Keratinocyte (primary cell): ENCODE data around the gene INTS1. TPM values are rescaled to one million over a fixed set of nuclear protein-coding genes. Genes with fewer than 3 reads are reported as not detected.

ENCODE experiments used
- DNase-seq: peaks from one replicate; pipeline ENCODE4 v3.0.0-alpha.2; 2011; ENCODE audit warnings: low read depth, missing footprints, low spot score
- FAIRE-seq: peaks from 2 replicates; lab custom pipeline; 2011; peaks lifted over from hg19 to GRCh38; lab: Jason Lieb, UNC
- H2AFZ ChIP-seq: 2 replicates; pipeline ENCODE4 v1.6.0; 2012; ENCODE audit warnings: low read length, control low read depth, inconsistent platforms; ENCODE audit not compliant: control insufficient read depth
- H3K27ac ChIP-seq: 2 replicates; pipeline ENCODE4 v1.5.1; 2011; ENCODE audit warnings: low read length; ENCODE audit not compliant: control insufficient read depth, insufficient read depth
- H3K27me3 ChIP-seq: 3 replicates; pipeline ENCODE4 v1.6.0; 2011; ENCODE audit warnings: low read length; ENCODE audit not compliant: control insufficient read depth, insufficient read depth; ENCODE audit errors: extremely low read depth
- H3K36me3 ChIP-seq, 2 experiments: 2 replicates in 1 of 2; 3 replicates in 1 of 2; pipeline ENCODE4 v1.5.1; 2011; ENCODE audit warnings: low read length in 2 of 2, mild to moderate bottlenecking in 1 of 2; ENCODE audit not compliant: control insufficient read depth in 2 of 2, insufficient read depth in 2 of 2; ENCODE audit errors: extremely low read depth in 1 of 2
- H3K4me1 ChIP-seq: 3 replicates; pipeline ENCODE4 v1.5.1; 2011; ENCODE audit warnings: low read length; ENCODE audit not compliant: control insufficient read depth, insufficient read depth; ENCODE audit errors: extremely low read depth
- H3K4me2 ChIP-seq: 3 replicates; pipeline ENCODE4 v1.6.0; 2011; ENCODE audit warnings: low read depth, low read length; ENCODE audit not compliant: control insufficient read depth, insufficient read depth; ENCODE audit errors: extremely low read depth
- H3K4me3 ChIP-seq, 3 experiments: fragments of 200-600 bp in 1 of 3; sonication (generic) in 1 of 3; 2 replicates in 2 of 3; 3 replicates in 1 of 3; pipeline ENCODE4 v1.5.1; 2011 to 2016; ENCODE audit warnings: low read length in 3 of 3, mild to moderate bottlenecking in 3 of 3, control low read depth in 2 of 3, inconsistent platforms in 1 of 3, low read depth in 1 of 3, mixed read lengths in 1 of 3, mixed run types in 1 of 3, moderate library complexity in 1 of 3; ENCODE audit not compliant: control insufficient read depth in 2 of 3, insufficient read depth in 2 of 3; ENCODE audit errors: extremely low read depth in 1 of 3
- H3K79me2 ChIP-seq: 2 replicates; pipeline ENCODE4 v1.6.0; 2012; ENCODE audit warnings: low read length; ENCODE audit not compliant: control insufficient read depth, insufficient read depth
- H3K9ac ChIP-seq: 3 replicates; pipeline ENCODE4 v1.6.0; 2011; ENCODE audit warnings: low read length; ENCODE audit not compliant: control insufficient read depth, insufficient read depth; ENCODE audit errors: extremely low read depth
- H3K9me1 ChIP-seq: 3 replicates; pipeline ENCODE4 v1.6.0; 2011; ENCODE audit warnings: low read length; ENCODE audit not compliant: control insufficient read depth, insufficient read depth; ENCODE audit errors: extremely low read depth
- H3K9me3 ChIP-seq: 2 replicates; pipeline ENCODE4 v1.5.1; 2012; ENCODE audit warnings: low read depth, low read length; ENCODE audit not compliant: control insufficient read depth
- H4K20me1 ChIP-seq: 3 replicates; pipeline ENCODE4 v1.6.0; 2011; ENCODE audit warnings: low read length; ENCODE audit not compliant: control insufficient read depth, insufficient read depth; ENCODE audit errors: extremely low read depth
- EZH2 ChIP-seq: IDR thresholded peaks from one replicate; pipeline ENCODE4 v1.6.1; 2012; ENCODE audit warnings: inconsistent platforms, mild to moderate bottlenecking, low read length, moderate library complexity
- dilution Hi-C: fragments of 300-500 bp; cut with MboI; formaldehyde crosslinking; loops from one replicate; pipeline ENCODE4 v1.7.0; 2020; ENCODE audit warnings: low sequenced_read_pairs; ENCODE audit not compliant: extremely low pct_ligation_motif_present
- polyA plus RNA-seq, 5 experiments: library from polyadenylated mRNA; depleted of rRNA in 3 of 5; stranded (reverse) in 3 of 5; stranded (forward) in 1 of 5; unstranded in 1 of 5; fragments of >200 nt; gene quantifications; 1 replicate in 1 of 5; 2 replicates in 3 of 5; 3 replicates in 1 of 5; pipeline versions ENCODE4 v1.2.1 to v1.2.3, GENCODE V29; 2011 to 2012; ENCODE audit warnings: missing spikeins in 2 of 5, low read depth in 1 of 5, low replicate concordance in 1 of 5
- TF ChIP-seq, protein P1 (sequence below), 3 experiments: IDR thresholded peaks in 1 of 3; conservative IDR thresholded peaks in 1 of 3; optimal IDR thresholded peaks in 1 of 3; 2 replicates in 2 of 3; 3 replicates in 1 of 3; pipeline versions ENCODE3 to v1.5.1; 2011; ENCODE audit warnings: low read length in 3 of 3, mild to moderate bottlenecking in 3 of 3, moderate library complexity in 2 of 3, control low read depth in 1 of 3, inconsistent platforms in 1 of 3; ENCODE audit not compliant: insufficient read depth in 2 of 3; ENCODE audit errors: extremely low read depth in 1 of 3

The INTS1 gene
- polyA plus RNA-seq, 1 donor (not counting 4 experiments of a cell fraction or from before 2014, with no cell fraction given): 10.6 TPM

DNA sequence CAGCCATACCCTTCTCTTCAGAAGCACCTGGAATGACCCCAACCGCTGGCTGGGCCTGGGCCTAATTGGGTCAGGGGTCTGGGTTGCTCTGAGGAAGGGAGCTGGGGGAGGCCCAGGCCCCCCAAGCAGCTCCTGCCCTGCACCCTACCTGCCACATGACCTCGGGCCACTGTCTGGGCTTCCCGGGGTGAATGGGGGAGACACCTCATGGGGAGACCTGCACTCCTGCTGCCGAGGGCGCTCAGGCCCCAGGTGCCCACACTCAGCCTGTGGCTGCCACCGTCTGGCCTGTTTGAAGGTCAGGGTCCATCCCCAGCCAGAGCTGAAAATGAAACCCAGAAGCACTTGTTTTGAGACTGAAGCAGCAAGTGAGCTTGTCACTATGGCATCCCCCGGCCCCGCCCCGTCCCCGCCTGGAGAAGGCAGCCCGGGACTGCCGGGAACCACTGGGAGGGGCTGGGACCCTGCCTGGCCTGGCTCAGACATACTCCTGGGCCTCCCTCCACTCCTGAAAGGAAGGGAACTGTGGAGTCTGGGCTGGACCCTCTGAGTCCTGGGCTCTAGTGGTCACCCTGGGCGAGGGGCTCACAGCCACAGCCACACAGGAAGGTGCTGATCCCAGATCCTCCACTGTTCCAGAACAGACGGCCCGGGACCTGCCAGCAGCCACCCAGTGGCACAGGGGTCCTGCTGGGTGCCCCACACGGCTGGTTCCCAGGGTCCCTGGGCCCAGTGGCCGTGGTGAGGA lies 37.5 kb downstream of the INTS1 start:
- Histone ChIP-seq H2AFZ (no peak overlapping the region), H3K4me2 (no peak overlapping the region), H3K9me3 (no peaks in the 10 kb centered on the region), H3K9ac (peak overlapping the region; percentile 2), H3K36me3 (peaks cover 0 to 8% of the 10 kb centered on the region in 2 experiments), H3K4me1 (peaks cover 18% of the 10 kb centered on the region), H4K20me1 (no peaks in the 10 kb centered on the region), H3K4me3 (no peak overlapping the region), H3K27me3 (no peaks in the 10 kb centered on the region), H3K27ac (no peak overlapping the region), H3K79me2 (no peaks in the 10 kb centered on the region), H3K9me1 (no peaks in the 10 kb centered on the region)
- FAIRE-seq (no peak), DNase-seq (no peak)
- TF ChIP-seq, protein P1, sequence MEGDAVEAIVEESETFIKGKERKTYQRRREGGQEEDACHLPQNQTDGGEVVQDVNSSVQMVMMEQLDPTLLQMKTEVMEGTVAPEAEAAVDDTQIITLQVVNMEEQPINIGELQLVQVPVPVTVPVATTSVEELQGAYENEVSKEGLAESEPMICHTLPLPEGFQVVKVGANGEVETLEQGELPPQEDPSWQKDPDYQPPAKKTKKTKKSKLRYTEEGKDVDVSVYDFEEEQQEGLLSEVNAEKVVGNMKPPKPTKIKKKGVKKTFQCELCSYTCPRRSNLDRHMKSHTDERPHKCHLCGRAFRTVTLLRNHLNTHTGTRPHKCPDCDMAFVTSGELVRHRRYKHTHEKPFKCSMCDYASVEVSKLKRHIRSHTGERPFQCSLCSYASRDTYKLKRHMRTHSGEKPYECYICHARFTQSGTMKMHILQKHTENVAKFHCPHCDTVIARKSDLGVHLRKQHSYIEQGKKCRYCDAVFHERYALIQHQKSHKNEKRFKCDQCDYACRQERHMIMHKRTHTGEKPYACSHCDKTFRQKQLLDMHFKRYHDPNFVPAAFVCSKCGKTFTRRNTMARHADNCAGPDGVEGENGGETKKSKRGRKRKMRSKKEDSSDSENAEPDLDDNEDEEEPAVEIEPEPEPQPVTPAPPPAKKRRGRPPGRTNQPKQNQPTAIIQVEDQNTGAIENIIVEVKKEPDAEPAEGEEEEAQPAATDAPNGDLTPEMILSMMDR (optimal IDR thresholded peaks at IDR 0.05 in 1 of 3, IDR thresholded peaks at IDR 0.05 in 1 of 3, conservative IDR thresholded peaks at IDR 0.05 in 1 of 3; ENCODE audit: extremely low read depth in 1 of 3, insufficient read depth in 2 of 3, low read length in 3 of 3): no peak
- TF ChIP-seq EZH2: no peak
- dilution Hi-C loops: no loop called here

GRCh38 chr7:1464694-1465093 lies 39.5 kb downstream of the INTS1 start:
- TF ChIP-seq EZH2: no peak
- TF ChIP-seq, protein P1 (optimal IDR thresholded peaks at IDR 0.05 in 1 of 3, IDR thresholded peaks at IDR 0.05 in 1 of 3, conservative IDR thresholded peaks at IDR 0.05 in 1 of 3; ENCODE audit: extremely low read depth in 1 of 3, insufficient read depth in 2 of 3, low read length in 3 of 3): no peak
- H3K9me3 ChIP-seq: no peaks in the 10 kb centered on the region
- peaks cover 29% of the 10 kb centered on the region for H3K4me1 ChIP-seq
- H3K4me3 ChIP-seq: no peak overlapping the region
- DNase-seq (no peak), FAIRE-seq (no peak)
- dilution Hi-C loops: no loop called here
- no peaks in the 10 kb centered on the region for H3K79me2 ChIP-seq
- no peak overlapping the region for H3K27ac ChIP-seq
- H4K20me1 ChIP-seq: no peaks in the 10 kb centered on the region
- no peak overlapping the region for H3K4me2 ChIP-seq
- H3K9me1 ChIP-seq: no peaks in the 10 kb centered on the region
- H3K36me3 ChIP-seq: peaks cover 0 to 3% of the 10 kb centered on the region in 2 experiments
- H2AFZ ChIP-seq: no peak overlapping the region
- no peak overlapping the region for H3K9ac ChIP-seq
- H3K27me3 ChIP-seq: no peaks in the 10 kb centered on the region
